Endometrial microvascular endothelial cells (primary cell): ENCODE data around the gene LRRC23. TPM values are rescaled to one million over a fixed set of nuclear protein-coding genes. Genes with fewer than 3 reads are reported as not detected.

Source experiments
- in situ Hi-C: cut with HindIII; loops from 2 replicates; pipeline ENCODE4 v1.10.0; 2017; ENCODE audit warnings: low sequenced_read_pairs, low pct_unique_long_range_greater_than_20kb; ENCODE audit errors: inconsistent ontology term
- total RNA-seq: library from RNA; depleted of rRNA; stranded (reverse); fragments of >200 nt; gene quantifications from one replicate; pipeline ENCODE4 v1.2.3, GENCODE V29; 2015; ENCODE audit errors: inconsistent ontology term

Gene LRRC23
- total RNA-seq, 1 donor from 2014 or later: 5.9 TPM

- in situ Hi-C loops: no loop called here
These were observed 47.0 kb downstream of the LRRC23 start for GRCh38 chr12:6951551-6952120.

- in situ Hi-C loops: no loop called here
These were observed 47.7 kb downstream of the LRRC23 start for GRCh38 chr12:6952121-6952862.

- in situ Hi-C loops: no loop called here
These were observed 48.3 kb downstream of the LRRC23 start for GRCh38 chr12:6952863-6953441.

- in situ Hi-C loops: no loop called here
These were observed 49.1 kb downstream of the LRRC23 start for GRCh38 chr12:6953442-6954315.

- in situ Hi-C loops: no loop called here
These were observed 49.9 kb downstream of the LRRC23 start for GRCh38 chr12:6954316-6955107.

GRCh38 chr12:6955108-6956020 is 50.7 kb downstream of the LRRC23 start:
- in situ Hi-C loops: no loop called here

- in situ Hi-C loops: no loop called here
These were observed 51.6 kb downstream of the LRRC23 start for GRCh38 chr12:6956021-6956727.

GRCh38 chr12:6957151-6957701 is 52.6 kb downstream of the LRRC23 start:
- in situ Hi-C loops: no loop called here

GRCh38 chr12:6957741-6958608 is 53.4 kb downstream of the LRRC23 start:
- in situ Hi-C loops: no loop called here

GRCh38 chr12:6958609-6959057 is 54.0 kb downstream of the LRRC23 start:
- in situ Hi-C loops: no loop called here

- in situ Hi-C loops: no loop called here
These were observed 54.6 kb downstream of the LRRC23 start for GRCh38 chr12:6959058-6959804.

- in situ Hi-C loops: no loop called here
These were observed 55.4 kb downstream of the LRRC23 start for GRCh38 chr12:6959805-6960592.

GRCh38 chr12:6960593-6961277 is 56.1 kb downstream of the LRRC23 start:
- in situ Hi-C loops: no loop called here

- in situ Hi-C loops: no loop called here
These were observed 56.7 kb downstream of the LRRC23 start for GRCh38 chr12:6961278-6961694.
